CD4-positive, alpha-beta T cell treated with Interleukin-17A for 1 hour (primary cell): ENCODE results near the gene PLPPR1.
A peak's percentile ranks its signal among the peaks of the same experiment; 100 is the strongest.
"Not testable (repeated sequence)": the region's sequence is repeated elsewhere in the genome, so short reads cannot be mapped to it uniquely, and the experiment has no call there.

Source experiments
- DNase-seq: peaks from one replicate; pipeline ENCODE4 v3.0.0-alpha.2; 2020

PLPPR1 gene

DNA sequence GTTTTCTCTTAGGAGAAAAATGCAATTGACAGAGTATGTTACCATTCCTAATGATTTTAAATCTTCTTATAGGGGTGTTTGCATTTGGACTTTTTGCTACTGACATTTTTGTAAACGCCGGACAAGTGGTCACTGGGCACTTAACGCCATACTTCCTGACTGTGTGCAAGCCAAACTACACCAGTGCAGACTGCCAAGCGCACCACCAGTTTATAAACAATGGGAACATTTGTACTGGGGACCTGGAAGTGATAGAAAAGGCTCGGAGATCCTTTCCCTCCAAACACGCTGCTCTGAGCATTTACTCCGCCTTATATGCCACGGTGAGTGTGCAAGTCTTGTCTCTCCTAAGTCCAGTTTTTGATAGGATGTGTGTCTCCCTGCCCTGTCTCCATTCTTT is 280.6 kb downstream of the PLPPR1 start:
- no peak for DNase-seq

DNA sequence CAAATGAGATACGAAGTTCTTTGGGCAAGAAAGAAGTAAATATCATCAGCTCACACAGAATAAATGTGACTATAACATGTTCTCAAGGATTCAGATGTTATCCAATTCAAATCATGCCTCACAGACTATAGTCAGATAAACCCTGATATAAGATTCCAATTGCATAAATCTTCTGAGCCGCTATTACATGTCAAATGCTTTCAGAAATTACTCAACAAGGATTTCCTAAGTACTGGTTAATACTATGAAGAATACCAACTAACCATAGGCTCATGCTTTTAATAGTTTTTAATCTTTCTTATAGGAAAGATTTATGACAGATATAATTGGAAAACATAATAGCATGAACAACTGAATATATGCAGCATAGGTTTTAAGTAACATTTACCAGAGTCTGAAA is 282.7 kb downstream of the PLPPR1 start:
- DNase-seq = no peak

DNA sequence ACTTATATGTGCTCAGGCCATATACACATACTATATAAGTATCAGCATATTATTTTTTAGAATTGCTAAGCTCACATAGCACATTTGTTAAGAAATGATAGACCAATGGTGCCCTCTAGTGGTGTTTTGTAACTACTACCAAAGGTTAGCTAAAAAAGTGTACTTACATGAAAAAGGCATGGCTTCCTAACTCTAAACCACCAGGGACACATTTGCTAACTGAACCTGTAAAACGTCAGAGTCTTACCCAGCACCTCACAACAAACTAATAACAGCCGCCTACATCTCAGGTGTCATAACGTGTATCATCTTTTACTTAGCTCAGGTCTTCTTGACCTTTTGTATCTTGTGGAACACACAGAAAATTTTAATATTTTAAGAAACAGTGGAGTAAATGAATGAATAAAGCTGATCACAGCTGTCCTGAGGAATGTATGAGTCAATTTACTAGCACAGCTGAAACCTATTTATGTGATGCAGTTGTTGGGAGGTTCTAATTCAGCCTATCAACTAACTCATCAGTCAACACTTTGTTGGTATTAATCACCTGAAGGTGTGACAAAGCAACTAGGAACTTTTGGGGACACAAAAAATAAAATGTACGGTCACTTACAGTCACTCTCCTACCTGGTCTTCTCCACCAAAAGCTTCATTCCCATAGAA is 283.4 kb downstream of the PLPPR1 start:
- DNase-seq = peak; percentile 71

DNA sequence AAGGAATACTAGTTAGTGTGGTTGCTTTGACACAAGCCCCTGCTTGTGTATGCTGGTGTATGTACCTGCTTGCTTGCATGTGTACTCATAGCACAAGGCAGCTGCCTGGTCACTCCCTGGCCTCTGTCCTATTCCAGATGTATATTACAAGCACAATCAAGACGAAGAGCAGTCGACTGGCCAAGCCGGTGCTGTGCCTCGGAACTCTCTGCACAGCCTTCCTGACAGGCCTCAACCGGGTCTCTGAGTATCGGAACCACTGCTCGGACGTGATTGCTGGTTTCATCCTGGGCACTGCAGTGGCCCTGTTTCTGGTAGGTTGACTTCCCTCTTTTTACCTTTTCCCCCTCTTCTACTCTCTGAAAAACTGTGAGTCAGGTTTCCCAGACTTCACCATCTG is 284.1 kb downstream of the PLPPR1 start:
- DNase-seq = no peak

DNA sequence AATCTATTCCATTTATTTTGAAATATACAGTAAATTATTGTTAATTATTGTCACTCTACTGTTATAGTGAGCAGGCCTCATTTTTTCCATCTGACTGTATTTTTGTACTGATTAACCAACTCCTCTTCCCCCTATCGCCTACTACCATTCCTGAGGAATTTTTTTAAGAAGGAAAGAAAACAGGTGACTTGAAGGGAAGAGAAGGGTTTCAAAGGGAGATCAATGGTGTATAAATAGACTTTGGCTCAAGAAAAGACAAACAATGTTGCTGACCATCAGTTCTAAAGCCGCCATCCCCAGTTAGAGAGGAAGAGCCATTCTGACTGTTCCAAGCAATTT is 286.6 kb downstream of the PLPPR1 start:
- DNase-seq = no peak

DNA sequence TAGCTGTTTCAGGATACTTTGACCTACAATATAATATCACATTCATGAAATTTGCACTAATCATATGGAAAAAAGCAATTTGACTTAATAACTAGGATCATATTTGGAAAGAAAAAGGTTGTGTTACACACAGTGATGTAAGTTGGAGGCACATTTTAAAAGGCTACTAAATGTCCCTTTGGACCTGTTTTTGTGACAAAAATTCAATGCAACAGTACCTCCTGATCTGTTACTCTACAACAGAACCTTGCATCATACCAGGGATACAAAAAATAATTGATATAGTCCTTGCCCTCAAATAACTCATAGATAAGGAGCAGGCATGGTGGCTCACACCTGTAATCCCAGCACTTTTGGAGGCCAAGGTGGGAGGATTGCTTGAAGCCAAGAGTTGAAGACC is 289.2 kb downstream of the PLPPR1 start:
- no peak for DNase-seq

DNA sequence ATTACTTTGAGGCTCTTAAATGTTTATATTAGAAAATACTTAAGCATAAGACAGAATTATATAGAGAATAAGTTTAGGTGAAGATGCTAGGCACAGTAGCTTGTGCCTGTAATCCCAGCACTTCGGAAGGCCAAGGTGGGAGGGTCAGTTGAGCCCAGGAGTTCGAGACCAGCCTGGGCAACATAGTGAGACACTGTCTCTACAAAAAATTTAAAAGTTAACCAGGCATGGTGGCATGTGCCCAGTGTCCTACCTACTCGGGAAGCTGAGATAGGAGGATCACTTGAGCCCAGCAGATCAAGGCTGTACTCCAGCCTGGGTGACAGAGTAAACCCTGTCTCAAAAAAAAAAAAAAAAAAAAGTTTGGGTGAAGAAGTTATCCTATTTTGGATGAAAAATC is 294.6 kb downstream of the PLPPR1 start:
- DNase-seq = no peak

DNA sequence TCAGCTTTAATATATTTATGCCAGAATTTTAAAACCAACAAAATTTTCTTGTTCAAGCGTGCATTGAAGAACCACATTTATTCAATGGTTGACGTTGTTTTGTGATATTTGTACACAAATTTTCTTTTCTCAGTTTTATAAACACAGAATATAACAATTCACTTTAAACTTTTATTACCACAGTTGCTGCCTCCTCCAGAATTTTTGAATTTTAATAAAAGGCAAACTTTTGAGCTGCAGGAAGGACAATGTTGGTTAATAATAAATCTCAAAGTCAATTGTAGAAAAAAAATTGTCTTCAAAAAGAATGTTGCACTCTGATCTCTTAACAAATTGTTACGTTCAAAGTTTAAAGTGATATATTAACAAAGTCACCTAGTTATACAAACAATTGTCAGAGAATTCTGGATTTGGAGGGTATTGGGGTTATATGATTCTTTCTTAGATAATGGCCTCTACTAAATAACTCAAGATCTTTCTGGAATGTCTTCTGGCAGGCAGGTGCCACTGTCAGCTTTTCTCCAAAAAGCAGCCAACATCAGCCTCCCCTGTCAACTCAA is 295.8 kb downstream of the PLPPR1 start:
- no peak for DNase-seq

DNA sequence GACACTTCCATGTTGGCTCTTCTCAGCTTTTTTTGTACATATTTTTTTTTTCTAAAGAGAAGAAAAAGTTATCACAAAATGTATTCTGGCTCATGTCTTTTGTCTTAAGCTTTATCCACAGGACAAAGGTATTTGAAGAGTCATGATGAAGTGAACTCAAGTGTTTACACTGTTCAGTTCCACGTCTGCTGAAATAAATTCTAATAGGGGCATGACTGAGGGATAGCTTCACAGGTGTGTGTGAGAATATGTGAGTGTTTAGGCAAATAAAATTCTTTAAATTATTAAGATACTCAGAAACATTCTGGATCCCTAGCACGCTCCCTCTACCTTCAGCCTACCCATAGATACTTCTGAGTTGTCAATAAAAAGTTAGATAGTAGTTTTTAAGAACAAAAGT is 296.5 kb downstream of the PLPPR1 start:
- no peak for DNase-seq

DNA sequence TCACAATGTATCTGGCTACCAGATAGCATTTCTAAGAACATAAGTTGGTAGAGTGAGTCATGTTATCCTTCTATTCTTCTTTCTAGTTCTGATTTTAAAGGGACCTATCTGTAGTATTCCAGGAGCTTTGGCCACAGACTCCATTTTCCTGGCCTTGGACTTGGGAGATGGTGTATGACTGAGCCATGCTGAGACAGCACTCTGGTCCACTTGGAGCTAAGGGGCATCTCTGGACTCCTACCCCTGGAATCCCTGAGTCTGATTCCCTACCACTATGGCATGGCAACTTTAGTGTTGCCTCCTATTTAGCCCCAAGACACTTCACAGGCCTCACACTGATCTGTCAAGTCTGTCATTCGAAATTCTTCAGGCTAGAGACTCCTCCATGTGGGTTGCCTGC is 297.5 kb downstream of the PLPPR1 start:
- no peak for DNase-seq

DNA sequence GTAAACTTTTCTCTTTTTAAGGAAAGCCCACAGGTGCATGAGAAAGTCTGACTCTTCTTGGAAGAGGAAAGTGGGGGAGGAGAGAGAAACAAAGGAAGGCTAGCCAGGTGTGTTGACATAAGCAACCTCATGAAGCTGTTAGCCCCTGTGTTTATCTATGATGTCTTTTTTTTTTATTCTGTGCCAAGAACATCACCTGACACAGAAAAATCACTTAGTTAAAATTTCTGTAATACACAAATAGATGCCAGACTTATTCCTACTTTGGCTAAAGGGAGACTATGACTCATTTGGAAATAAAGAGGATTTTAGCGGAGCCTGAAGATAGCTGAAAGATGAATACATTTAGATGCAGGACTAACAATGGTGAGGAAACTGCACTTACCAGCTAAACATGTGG is 298.0 kb downstream of the PLPPR1 start:
- no peak for DNase-seq

DNA sequence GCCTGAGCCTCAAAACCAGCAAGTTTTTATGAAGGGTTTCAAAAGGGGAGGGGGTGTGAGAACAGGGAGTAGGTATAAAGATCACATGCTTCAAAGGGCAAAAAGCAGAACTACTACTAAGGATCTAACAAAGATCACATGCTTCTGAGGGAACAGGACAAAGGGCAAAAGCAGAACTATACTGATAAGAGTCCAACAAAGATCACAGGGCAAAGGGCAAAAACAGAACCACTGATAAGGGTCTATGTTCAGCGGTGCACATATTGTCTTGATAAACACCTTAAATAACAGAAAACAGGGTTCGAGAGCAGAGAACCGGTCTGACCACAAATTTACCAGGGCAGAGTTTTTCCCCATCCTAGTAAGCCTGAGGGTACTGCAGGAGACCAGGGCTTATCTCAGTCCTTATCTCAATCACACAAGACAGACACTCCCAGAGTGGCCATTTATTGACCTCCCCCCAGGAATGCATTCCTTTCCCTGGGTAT is 298.9 kb downstream of the PLPPR1 start:
- DNase-seq = not testable (repeated sequence)

DNA sequence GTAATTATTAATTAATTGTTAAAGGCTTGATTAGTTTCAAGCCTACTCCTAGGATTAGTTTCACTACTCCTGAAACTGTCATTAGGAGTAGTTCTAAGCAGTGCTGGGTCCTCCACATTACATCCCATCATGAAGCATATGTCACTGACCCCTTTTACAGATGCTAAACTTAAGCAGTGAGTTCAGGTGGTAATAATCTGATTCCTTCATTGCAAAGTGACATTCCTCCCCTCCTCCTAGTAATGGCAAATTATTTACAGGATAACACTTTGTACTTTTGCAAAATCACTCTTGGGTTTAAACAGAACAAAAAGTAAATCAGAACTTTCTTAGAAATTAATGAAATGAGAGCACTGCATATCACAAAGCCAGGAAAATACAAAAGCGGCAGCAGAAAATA is 303.8 kb downstream of the PLPPR1 start:
- no peak for DNase-seq

DNA sequence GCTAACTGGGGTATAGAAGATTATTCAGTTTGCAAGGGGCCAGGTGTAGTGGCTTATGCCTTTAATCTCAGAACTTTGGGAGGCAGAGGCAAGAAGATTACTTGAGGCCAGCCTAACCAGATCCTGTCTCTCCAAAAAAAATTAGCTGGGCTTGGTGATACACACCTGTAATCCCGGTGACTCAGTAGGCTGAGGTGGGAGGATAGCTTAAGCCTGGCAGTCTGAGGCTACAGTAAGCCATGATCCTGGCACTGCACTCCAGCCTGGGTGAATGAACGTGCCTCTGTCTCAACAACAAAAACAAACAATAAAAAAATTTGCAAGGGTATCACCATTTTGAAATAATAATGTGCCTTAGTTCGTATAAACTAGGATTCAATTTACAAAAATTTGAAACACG is 305.0 kb downstream of the PLPPR1 start:
- no peak for DNase-seq

DNA sequence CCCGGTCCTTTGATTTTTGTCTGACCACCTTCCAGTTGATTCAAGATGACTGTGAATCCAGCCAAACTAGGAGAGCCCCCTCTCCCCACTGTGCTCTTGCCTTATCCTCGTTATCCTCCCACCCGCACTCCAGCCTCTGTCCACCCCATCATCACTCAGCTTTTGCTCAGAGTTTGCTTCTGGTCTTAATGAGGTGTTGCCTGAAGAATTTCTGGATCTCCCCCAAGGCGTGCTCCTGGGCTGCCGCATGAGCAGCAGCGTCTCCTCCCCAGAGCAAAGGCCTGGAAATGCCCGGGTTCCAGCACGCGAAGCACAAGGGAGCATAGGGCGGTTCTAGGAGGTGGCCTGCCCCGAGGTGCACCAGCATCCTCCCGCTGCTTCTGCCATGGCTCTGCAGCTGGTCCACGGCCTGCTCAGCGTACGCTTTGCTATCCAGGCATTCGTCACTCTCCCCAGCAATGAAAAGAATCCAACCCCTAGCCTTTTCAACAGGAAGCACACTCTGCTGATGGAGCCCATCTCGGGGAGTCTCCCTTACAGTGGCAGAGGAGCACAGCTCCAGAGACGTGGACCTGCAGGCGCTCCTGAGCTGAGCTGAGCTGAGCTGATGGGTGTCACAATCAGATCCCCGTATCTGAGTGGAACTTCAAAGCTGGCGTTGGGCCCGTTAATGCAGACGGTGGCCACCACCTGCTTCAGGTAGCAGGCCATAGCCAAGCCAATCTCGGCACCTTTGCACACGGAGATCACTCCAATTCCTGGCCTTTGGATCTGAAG is 305.6 kb downstream of the PLPPR1 start:
- no peak for DNase-seq

DNA sequence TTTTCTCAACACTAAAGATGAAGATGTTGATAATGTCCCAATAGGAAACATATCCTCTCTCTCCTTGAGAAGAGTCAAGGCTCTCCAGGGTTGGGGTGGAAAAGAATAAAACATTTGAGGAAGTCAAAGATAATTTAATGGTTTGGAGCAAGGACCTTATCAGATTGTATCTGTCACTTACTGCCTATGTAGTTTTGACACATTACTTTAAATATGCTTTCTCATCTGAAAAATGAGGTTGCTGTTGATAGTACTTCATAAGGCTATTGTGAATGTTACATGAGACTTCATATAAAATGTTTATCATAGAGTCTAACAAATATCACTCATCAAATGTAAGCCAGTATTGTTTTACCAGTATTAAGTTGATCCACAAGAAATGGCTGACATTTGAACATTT is 307.6 kb downstream of the PLPPR1 start:
- no peak for DNase-seq

DNA sequence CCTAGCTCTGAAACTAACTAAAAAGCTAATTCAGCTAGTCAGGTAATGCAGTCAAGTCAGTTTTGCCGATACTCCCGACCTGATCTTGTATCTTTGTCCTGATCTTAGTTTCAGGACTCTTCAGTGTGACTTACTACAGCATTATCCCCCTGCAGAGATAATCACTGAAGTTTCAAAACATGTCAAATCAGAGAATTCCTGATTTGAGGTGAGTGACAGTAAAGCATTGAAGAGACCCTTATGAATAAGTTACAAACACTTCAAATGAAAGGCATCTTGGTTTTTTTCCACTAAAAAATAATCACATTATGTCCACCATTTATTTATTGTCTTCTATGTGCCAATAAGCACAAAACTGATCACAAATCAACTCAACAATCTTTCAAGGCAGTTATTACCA is 308.7 kb downstream of the PLPPR1 start:
- no peak for DNase-seq

DNA sequence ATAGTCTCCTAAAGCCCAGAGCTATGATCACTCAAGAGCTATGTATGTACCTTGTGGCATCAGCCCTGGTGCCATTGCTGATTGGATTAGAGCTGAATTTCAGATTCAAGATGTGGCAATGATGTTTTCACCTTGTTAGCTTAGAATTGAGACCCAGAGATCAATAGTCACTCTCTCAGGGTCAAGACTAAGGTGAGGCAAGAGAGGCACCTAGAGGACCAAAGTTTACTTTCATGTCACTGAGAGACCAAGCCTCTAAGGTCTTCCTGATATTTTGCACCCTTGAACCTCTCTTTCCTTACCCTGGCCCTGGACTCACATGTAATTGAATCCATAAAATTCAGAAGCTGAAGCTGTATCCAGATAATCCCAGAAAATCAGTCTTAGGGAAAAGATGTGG is 313.4 kb downstream of the PLPPR1 start:
- no peak for DNase-seq

DNA sequence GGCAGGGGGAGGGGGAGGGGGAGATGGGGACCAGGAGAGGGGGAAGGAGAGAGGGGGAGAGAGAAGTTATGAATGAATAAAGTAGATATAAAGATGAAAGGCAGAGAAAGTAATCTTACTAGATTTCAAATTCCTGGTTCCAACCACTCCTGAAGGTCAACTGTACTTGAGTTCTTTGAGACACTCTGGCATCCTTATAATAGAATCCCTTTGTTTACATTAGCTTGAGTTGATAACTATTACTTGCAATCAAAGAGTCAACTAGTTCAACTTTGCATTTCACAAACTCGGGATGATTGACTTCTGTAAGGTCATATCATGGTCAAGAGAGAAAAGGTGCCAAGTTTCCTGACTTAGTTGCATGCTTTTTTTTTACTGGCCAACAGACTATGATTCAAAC is 314.1 kb downstream of the PLPPR1 start:
- DNase-seq = no peak

DNA sequence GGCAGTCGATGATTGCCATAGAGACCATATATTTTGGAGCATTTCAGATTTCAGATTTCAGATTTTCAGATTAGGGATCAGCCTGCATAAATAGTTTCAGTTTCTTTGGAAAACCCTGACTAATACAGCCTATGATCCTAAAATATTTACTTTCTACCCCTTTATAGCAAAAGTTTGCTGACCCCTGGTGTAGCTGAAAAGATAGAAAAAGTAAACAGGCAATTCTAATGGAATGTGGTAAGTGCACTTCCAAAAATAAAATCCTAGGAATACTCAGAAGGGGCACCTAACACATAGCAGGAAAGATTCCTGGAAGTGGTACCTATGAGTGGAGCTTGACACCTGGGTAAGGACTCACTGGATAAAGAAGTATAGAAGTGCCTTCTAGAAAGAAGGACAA is 321.8 kb downstream of the PLPPR1 start:
- no peak for DNase-seq

DNA sequence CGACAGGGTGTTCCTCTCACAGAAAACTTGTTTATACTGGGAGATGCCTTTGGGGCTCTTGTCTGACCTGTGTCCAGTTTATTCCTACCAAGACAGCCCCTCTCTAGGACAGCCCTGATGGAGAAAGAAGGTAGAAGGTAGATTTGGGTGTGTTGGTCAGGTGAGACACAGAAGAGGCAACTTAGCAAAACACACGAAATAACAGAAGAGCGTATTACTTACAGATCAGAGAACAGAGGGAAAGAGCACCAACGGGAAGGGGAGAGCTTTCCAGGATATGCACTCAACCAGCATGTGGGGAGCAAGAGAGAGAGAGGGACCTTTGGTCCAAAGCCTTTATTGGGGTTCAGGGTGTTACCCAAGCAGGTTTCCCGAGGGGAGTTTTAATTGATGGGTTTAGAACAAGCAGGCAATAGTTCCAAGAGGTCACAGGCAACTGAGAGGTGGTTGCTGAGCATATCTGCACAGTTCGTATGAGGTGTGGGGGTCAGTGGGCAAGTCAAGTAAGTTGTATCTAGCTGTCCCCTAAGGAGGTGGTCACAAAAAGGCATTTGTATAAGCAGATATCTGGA is 324.5 kb downstream of the PLPPR1 start:
- DNase-seq = no peak

DNA sequence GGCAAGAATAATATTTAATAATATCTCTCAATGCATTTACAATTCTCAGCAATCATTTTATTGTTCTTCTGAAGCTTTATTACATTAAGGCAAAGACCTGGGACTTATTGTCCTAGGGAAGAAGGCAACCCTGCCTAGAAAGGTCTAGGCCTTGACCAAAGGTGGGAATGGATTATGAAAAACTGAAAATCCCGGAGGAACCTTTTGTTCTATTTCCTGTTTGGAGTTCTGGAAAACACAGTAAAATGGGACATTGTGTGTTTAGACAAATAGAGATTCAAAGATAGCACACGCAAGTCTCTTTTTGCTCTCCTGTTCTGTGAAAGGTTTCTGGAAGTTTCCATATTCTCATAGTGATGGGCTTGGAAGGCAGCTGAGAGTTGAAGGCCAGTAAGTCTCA is 325.2 kb downstream of the PLPPR1 start:
- no peak for DNase-seq

DNA sequence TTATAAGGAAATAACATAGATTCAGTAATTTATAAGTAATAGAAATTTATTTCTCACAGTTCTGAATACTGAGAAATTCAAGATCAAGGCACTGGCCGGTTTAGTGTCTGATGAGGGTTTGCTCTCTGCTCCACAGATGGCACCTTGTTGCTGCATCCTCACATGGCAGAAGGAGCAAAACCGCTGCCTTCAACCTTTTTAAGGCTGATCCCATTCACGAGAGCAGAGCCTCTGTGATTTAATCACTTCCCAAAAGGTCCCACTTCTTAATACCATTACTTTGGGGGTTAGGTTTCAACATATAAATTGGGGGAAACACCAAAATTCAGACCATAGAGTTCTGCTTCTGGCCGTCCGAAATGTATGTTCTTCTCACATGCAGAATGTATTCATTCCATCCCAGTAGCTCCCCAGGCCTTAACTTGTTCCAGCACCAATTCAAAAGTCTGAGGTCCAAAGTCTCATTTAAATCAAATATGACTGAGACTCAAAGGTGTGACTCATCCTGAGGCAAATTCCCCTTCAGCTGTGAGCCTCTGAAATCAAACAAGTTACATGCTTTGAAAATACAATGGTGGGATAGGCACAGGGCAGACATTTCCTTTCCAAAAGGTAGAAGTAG is 325.7 kb downstream of the PLPPR1 start:
- no peak for DNase-seq
